Endothelial cell of umbilical vein (primary cell): ENCODE results near the gene SORCS2.

Experiments
- CTCF ChIP-seq, 2 donors: IDR thresholded peaks; 1 replicate in 1 of 2; 2 replicates in 1 of 2; pipeline ENCODE4 v1.5.1; 2011; ENCODE audit warnings: low read length in 2 of 2, mild to moderate bottlenecking in 2 of 2, moderate library complexity in 2 of 2, control low read depth in 1 of 2, inconsistent platforms in 1 of 2, low read depth in 1 of 2; ENCODE audit not compliant: insufficient read depth in 1 of 2; ENCODE audit errors: extremely low read depth in 1 of 2
- EZH2 ChIP-seq: IDR thresholded peaks from 2 replicates; pipeline ENCODE4 v1.6.1; 2012; ENCODE audit warnings: borderline replicate concordance, low read depth, mild to moderate bottlenecking, moderate library complexity, low read length, inconsistent platforms; ENCODE audit not compliant: severe bottlenecking
- POLR2A ChIP-seq: IDR thresholded peaks from 2 replicates; pipeline ENCODE4 v1.6.1; 2012; ENCODE audit warnings: low read depth, mild to moderate bottlenecking, control low read depth, low read length

DNA sequence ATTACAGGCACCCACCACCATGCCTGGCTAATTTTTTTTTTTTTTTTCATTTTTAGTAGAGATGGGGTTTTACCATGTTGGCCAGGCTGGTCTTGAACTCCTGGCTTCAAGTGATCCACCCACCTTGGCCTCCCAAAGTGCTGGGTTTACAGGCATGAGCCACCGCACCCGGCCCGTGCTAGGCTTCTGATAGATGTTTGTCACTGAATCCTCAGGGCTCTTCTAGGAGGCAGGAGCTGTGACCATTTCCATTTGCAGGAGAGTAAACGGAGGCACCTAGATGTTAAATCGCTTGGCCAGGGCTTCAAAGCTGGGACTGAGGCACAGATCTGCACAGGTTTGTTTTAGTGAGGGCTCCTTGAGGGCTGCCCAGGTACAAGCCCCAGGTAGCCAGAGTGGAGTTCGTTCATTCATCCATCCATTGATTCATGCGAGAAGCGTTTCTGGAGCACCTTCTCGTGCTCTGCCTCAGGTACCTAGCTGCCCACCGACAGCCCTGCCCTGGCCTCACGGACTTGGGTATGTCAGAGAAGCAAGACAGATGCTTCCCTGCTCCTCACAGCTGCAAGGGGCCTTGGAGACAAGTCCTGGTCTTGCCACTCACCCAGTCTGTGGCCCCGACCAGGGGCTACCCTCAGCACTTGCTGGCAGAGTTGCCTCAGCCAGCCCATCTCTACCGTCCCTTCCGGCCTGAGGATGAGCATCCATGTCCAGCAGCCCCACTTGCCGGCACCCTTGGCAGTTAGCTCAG is 136.0 kb downstream of the SORCS2 start:
- TF ChIP-seq CTCF (IDR thresholded peaks at IDR 0.05; ENCODE audit: extremely low read depth in 1 of 2, insufficient read depth in 1 of 2, low read depth in 1 of 2, low read length in 2 of 2) = no peak
- TF ChIP-seq POLR2A = no peak
- TF ChIP-seq EZH2 = no peak
